Measurements from ENCODE around the gene WDFY4.
A peak's percentile ranks its signal among the peaks of the same experiment; 100 is the strongest.

DNA sequence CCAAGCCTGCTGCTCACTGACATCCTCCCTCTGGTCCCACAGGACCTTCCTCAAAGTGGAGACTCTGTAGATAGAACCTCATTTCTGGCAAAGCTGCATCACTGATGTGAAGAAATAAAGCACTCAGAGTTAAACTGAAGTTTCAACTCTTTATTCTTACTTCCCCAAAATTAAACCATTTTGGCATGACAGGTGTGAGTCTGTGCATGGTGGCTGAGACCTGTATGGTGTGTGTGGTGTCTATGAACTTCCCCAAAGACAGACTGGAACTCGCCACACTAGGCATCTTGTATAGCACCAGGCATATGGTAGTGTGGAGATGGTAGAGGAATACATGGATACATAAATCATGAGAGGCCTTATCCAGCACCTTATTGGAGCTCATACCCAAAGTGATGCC is 6.6 kb upstream of the WDFY4 start:
- TF ChIP-seq TAF1 (IDR thresholded peaks at IDR 0.05; ENCODE audit: low read depth, low read length) (no peak), POLR2A (IDR thresholded peaks at IDR 0.05; ENCODE audit: low read depth, low read length) (no peak), POLR2AphosphoS5 (IDR thresholded peaks at IDR 0.05; ENCODE audit: low read depth, low read length) (no peak), SPI1 (IDR thresholded peaks at IDR 0.05; ENCODE audit: low read depth, low read length) (0 out of 2 replicates have a peak, but pooled peaks have one; percentile 25)

Data from GM12891 (cell line).